HUES6 (cell line): ENCODE measurements around the gene RECK.
"Not testable (repeated sequence)": the region's sequence is repeated elsewhere in the genome, so short reads cannot be mapped to it uniquely, and the experiment has no call there.

ENCODE experiments used
- H3K27ac ChIP-seq: 2 replicates; pipeline ENCODE4 v1.7.0; 2013; ENCODE audit warnings: low read depth, mild to moderate bottlenecking, low read length, inconsistent platforms
- H3K27me3 ChIP-seq: 2 replicates; pipeline ENCODE4 v1.6.1; 2013; ENCODE audit warnings: low read length; ENCODE audit not compliant: control insufficient read depth, insufficient read depth
- H3K36me3 ChIP-seq: 2 replicates; pipeline ENCODE4 v1.6.1; 2013; ENCODE audit warnings: low read length; ENCODE audit not compliant: control insufficient read depth, insufficient read depth
- H3K4me1 ChIP-seq: 2 replicates; pipeline ENCODE4 v1.6.1; 2013; ENCODE audit warnings: low read length; ENCODE audit not compliant: control insufficient read depth, insufficient read depth
- H3K4me3 ChIP-seq: 2 replicates; pipeline ENCODE4 v1.5.1; 2013; ENCODE audit warnings: low read depth, low read length
- H3K9ac ChIP-seq: one replicate; pipeline ENCODE4 v1.6.1; 2013; ENCODE audit warnings: mild to moderate bottlenecking, low read length
- H3K9me3 ChIP-seq: 2 replicates; pipeline ENCODE4 v1.6.1; 2013; ENCODE audit warnings: low read depth, low read length; ENCODE audit not compliant: control insufficient read depth, insufficient read depth

The RECK gene

DNA sequence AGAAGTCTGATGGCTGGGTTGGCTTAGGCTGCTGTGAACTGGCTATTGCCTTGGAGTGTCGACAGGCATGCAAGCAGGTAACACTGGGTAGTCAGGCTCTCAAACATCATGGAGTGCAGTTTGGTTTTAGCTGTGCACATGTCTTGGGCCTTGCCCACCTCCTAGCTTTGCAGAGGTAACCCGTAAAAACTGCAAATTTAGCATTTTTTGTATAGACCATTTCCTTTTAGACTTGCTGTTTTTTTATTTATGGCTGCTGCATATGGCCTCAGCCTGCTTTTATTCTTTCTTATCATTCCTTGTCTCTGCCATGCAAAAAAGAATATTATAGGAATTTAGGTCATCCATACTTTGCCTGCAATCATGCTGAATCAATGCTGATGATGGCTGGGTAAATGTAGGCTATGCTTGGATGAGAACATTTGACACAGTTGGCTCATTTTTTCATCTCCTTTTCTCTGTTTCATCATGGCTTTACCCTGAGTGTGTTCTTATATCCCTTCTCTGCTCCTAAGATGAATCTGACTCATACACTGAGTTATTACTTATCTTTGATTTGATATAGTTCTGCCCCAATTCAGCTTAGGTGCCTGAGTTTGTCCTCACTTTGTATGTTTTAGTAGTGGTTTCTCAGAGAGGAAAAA, 27.2 kb downstream of the RECK start:
- no peak overlapping the region for H3K4me3 ChIP-seq
- H3K27ac ChIP-seq: no peak overlapping the region; the same call in 1 of the 2 replicates
- no peaks in the 10 kb centered on the region for H3K9me3 ChIP-seq
- H3K4me1 ChIP-seq: peaks cover 5% of the 10 kb centered on the region; the same call in 1 of the 2 replicates
- no peak overlapping the region for H3K9ac ChIP-seq
- H3K36me3 ChIP-seq: peaks cover 43% of the 10 kb centered on the region
- H3K27me3 ChIP-seq: no peaks in the 10 kb centered on the region

DNA sequence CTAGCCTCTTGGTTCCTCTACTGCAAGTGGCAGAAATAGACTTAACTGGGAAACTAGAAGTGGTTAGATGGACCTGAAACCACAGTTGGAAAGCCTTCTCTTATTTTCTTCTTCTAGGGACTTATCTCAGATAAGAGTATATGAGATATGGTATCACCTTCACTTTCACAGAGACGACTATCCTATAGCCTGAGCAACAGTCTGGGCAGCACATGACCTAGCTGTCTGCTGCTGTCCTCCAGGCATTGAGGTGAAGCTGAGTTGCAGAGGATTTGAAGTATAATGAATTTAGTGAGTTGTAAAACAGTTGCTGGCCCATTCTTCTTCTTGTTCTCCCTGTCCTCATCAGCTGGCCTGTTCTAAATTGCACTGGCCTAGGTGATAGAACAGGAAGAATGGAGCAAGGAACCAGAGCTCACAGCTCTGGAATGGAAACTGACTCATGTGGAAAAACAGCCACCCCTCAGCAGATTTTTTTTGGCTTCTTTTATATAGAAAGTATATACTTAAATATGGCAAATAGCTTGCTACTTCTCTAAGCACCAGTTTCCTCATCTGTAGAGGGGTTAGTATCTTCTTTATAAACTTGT, 27.8 kb downstream of the RECK start:
- no peaks in the 10 kb centered on the region for H3K9me3 ChIP-seq
- H3K27ac ChIP-seq: no peak overlapping the region; the same call in 1 of the 2 replicates
- no peaks in the 10 kb centered on the region for H3K27me3 ChIP-seq
- no peak overlapping the region for H3K4me3 ChIP-seq
- peaks cover 5% of the 10 kb centered on the region; the same call in 1 of the 2 replicates for H3K4me1 ChIP-seq
- H3K36me3 ChIP-seq: peaks cover 44% of the 10 kb centered on the region
- H3K9ac ChIP-seq: no peak overlapping the region

DNA sequence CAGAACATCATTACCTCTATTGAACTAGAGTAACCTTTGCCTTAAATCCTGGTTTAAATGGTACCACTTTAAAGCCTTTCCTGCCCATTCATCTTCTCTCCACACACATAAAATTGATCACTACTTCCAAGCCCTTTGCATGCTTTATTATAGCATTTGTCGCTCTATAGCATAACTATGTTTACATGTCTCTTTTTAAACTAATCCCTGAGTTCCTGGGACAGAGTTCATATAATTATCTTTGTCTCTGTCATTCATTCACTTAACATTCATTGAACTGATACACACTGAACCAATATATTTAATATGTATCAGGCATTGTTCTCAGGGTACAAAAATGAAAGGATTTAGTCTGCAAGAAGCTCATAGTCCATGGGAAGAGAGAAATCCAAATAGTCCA, 37.3 kb downstream of the RECK start:
- H3K4me3 ChIP-seq: no peak overlapping the region
- H3K9me3 ChIP-seq: no peaks in the 10 kb centered on the region
- H3K4me1 ChIP-seq: no peaks in the 10 kb centered on the region
- peaks cover 4% of the 10 kb centered on the region; the same call in 1 of the 2 replicates for H3K36me3 ChIP-seq
- H3K27ac ChIP-seq: no peak overlapping the region
- H3K9ac ChIP-seq: no peak overlapping the region
- H3K27me3 ChIP-seq: no peaks in the 10 kb centered on the region

DNA sequence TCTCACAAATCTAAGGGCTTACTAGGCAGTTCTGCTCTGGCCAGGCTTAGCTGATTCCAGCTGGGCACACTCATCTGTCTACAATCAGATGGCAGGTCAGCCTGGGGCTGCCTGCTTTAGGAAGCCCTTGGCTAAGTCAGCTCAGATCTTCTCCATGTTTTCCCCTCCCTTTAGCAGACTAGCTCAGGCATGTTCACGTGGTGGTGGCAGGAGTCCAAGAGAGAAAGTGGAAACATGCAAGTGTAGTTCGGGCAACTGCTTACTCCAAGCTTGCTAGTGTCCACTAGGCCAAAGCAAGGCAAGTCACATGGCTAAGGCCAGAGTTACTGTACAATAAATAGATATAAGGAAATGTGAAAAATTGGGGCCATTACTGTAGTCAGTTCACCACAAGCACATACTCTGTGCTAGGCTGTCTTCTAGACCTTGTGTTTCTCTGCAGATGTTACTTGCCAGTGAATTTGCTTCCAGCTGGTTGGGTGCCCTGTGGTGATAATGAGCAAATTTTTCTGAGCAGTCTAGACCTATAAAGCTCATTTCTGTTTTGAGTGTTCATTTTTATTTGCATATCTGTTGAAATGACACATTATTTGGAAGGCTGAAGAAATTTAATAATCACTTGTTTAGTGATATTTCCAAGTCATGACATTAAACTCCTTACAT, 38.3 kb downstream of the RECK start:
- H3K9me3 ChIP-seq: no peaks in the 10 kb centered on the region
- 0 out of 2 replicates have a peak, but pooled peaks cover 4% of the 10 kb centered on the region for H3K36me3 ChIP-seq
- H3K4me3 ChIP-seq: no peak overlapping the region
- H3K27ac ChIP-seq: no peak overlapping the region
- H3K9ac ChIP-seq: no peak overlapping the region
- H3K4me1 ChIP-seq: no peaks in the 10 kb centered on the region
- H3K27me3 ChIP-seq: no peaks in the 10 kb centered on the region

DNA sequence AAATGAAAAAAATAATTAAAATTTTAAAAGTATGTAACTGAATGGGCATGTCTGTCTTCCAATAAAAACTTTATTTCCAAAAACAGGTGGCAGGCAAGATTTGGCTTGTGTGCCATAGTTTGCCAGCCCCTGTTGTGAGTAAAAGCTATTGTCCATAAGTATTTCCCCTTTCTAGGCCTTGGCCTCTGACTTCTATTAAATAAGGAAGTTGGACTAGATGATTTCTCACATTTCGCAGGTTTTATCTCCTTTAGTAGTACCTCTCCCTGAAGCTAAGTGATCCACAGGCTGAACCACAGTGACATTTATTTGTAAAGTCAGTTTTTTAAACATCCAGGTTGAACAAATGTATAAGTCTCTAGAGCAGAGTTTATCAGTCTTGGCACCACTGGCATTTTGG, 41.3 kb downstream of the RECK start:
- Histone ChIP-seq H3K27me3 (no peaks in the 10 kb centered on the region), H3K9ac (no peak overlapping the region), H3K9me3 (no peaks in the 10 kb centered on the region), H3K4me3 (no peak overlapping the region), H3K36me3 (0 out of 2 replicates have a peak, but pooled peaks cover 4% of the 10 kb centered on the region), H3K27ac (no peak overlapping the region), H3K4me1 (no peaks in the 10 kb centered on the region)

- Histone ChIP-seq H3K4me3 (no peak overlapping the region), H3K27ac (no peak overlapping the region), H3K27me3 (no peaks in the 10 kb centered on the region), H3K9ac (no peak overlapping the region), H3K36me3 (peaks cover 4% of the 10 kb centered on the region; the same call in 1 of the 2 replicates), H3K4me1 (no peaks in the 10 kb centered on the region), H3K9me3 (no peaks in the 10 kb centered on the region)
Measured at GRCh38 chr9:36080519-36080918, 43.8 kb downstream of the RECK start.

GRCh38 chr9:36082931-36083330, 46.2 kb downstream of the RECK start:
- no peak overlapping the region for H3K27ac ChIP-seq
- H3K4me3 ChIP-seq: no peak overlapping the region
- no peaks in the 10 kb centered on the region for H3K27me3 ChIP-seq
- H3K9ac ChIP-seq: no peak overlapping the region
- no peaks in the 10 kb centered on the region for H3K4me1 ChIP-seq
- peaks cover 12% of the 10 kb centered on the region for H3K36me3 ChIP-seq
- no peaks in the 10 kb centered on the region for H3K9me3 ChIP-seq

DNA sequence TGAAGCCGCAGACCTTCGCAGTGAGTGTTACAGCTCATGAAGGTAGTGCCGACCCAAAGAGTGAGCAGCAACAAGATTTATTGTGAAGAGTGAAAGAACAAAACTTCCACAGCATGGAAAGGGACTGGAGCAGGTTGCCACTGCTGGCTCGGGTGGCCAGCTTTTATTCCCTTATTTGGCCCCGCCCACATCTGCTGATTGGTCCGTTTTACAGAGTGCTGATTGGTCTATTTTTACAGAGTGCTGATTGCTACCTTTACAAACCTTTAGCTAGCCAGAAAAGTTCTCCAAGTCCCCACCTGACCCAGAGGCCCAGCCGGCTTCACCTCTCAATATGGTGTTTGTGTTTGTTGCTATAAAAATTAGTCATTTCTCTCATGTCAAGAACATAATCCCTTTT, 49.7 kb downstream of the RECK start:
- Histone ChIP-seq H3K4me3 (no peak overlapping the region), H3K27ac (no peak overlapping the region), H3K36me3 (peaks cover 12% of the 10 kb centered on the region), H3K27me3 (no peaks in the 10 kb centered on the region), H3K4me1 (peaks cover 8% of the 10 kb centered on the region; the same call in 1 of the 2 replicates), H3K9me3 (no peaks in the 10 kb centered on the region), H3K9ac (no peak overlapping the region)

GRCh38 chr9:36087054-36087453, 50.3 kb downstream of the RECK start:
- Histone ChIP-seq H3K36me3 (peaks cover 12% of the 10 kb centered on the region), H3K4me1 (peaks cover 10% of the 10 kb centered on the region; the same call in 1 of the 2 replicates)
- H3K27ac ChIP-seq, H3K27me3 ChIP-seq, H3K9me3 ChIP-seq, H3K9ac ChIP-seq, H3K4me3 ChIP-seq: not testable (repeated sequence)

DNA sequence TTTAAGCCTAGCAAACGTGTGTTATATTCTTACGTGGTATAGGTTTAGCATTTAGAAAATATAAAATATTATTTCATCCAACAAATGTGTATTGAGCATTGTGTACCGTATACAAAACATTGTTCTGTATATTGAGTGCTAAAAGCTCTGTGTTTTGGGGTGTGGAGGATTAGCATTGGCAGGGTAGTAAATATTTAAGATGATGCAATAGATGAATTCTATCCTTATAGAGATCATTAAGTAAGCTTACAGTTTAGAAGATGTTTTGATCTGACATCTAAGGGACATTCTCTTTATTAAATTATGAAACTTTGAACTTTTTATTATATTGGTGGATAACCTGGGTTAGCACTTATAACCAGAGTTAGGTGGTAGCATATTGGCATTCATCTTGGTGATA, 51.3 kb downstream of the RECK start:
- Histone ChIP-seq H3K9me3 (no peaks in the 10 kb centered on the region), H3K36me3 (peaks cover 12% of the 10 kb centered on the region), H3K27me3 (no peaks in the 10 kb centered on the region), H3K27ac (no peak overlapping the region), H3K4me1 (peaks cover 16% of the 10 kb centered on the region), H3K4me3 (no peak overlapping the region), H3K9ac (no peak overlapping the region)
